ENCODE data around the gene CDKAL1.

DNA sequence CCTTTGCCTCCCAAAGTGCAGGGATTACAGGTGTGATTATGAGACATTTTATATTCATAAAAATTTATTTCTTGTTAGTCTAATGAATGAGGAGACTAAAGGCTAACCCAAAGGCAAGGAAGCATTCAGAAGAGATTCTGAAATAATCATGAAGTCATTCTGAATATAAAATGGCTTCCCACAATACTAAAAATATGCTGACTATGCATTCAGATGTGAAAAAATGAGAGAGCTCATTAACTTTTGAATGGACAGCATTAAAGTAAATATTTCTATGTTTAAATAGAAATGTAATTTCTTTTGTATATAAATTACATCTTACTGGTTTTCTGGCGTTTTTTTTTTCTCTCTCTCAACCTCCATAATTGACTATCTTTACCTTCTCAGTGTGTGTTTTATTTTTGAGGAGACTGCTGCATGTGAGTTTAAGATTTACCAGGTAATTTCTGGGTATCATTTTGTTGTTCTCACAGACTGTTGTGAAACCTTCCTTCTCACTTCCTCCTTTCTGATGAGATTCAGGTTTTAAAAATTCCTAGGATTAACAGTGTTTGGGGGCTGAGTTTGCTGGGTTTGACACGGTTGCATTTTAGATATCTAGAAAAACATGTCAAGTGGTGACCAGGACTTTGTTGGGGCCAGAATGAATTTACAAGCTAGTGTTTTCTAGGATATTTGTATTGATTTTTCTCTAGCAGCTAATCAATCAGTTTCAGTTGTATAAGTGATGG is 316.6 kb downstream of the CDKAL1 start:
- TF ChIP-seq GATA2 (IDR thresholded peaks at IDR 0.05; ENCODE audit: low read depth, low read length) (no peak), GATA3 (IDR thresholded peaks at IDR 0.05; ENCODE audit: low read depth, low read length) (no peak)

Data from SH-SY5Y (cell line).